ENCODE results near the gene FXYD5.
"Not testable (repeated sequence)": the region's sequence is repeated elsewhere in the genome, so short reads cannot be mapped to it uniquely, and the experiment has no call there.

FXYD5 gene

GRCh38 chr19:35136977-35137702, 17.4 kb upstream of the FXYD5 start:
- DNase-seq (ENCODE audit: low read depth in 2 of 2) = no peak

DNA sequence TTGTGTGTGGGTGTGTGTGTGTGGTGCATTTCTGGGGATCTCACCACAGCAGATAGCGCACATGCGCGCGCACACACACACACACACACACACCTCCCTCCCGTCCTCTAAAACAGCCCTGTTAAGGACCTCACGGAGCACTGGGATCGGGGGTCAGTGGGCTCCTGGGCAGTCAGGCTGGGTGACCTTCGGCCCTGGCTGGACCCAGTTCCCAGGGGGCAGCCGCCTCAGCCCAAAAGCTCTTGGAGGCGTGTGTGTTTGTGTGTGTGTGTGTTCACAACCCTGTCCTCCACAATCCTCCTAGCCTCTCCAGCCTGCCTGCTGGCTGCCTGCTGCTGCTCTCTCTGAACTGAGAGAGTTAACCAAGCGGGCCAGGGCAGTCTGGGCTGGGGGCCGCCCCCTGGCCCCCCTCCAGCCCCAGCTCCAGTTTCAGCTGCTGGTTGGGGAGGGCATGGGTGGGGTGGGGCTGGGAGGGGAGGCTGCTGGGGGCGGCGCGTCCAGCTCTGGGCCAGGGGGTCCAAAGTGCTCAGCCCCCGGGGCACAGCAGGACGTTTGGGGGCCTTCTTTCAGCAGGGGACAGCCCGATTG, 16.1 kb upstream of the FXYD5 start, which contains the start of gene FXYD1:
TSS of gene FXYD1 (plus strand) at position 520 of the 588 bp plus-strand sequence. CDS start 1,256 bp downstream, outside the sequence.
- DNase-seq (ENCODE audit: low read depth in 2 of 2) = no peak

DNA sequence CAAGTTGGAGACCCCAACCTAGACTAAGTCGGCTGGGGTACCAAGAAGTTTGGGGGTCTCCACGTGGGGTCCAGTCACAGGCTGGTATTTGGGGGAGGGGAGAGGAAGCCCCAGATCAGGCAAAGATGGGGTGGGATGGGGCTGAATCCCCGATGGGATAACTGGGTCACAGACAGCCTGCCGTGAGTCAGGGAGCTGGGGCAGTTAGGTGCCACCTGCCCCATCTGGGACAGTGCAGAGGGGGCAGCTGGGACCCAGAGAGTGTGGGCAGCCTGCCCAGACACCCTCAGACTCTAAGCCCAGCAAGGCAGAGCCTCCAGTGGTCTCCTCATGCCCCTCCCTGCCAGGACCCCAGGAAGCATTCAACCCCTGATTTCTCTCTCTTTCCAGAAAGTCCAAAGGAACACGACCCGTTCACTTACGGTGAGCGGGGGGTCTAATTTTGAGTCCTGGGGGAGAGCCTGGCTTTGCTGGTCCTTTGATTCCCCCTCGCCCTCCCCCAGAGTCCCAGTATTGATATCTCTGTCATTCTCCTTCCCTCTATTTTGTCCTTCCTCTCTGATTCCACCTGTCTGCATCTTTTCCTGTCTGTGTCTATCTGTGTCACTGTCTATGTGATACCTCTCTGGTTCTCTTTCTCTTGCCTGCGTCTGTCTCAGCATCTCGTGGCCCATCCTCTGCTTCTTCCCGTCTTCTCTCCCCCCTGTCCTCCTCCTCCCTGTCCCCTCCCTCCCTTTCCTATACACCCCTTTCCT, 14.2 kb upstream of the FXYD5 start:
- no peak for DNase-seq (ENCODE audit: low read depth in 2 of 2)

GRCh38 chr19:35140962-35141836, 13.3 kb upstream of the FXYD5 start:
- peak; percentile 87 to 92 for DNase-seq (ENCODE audit: low read depth in 2 of 2)

DNA sequence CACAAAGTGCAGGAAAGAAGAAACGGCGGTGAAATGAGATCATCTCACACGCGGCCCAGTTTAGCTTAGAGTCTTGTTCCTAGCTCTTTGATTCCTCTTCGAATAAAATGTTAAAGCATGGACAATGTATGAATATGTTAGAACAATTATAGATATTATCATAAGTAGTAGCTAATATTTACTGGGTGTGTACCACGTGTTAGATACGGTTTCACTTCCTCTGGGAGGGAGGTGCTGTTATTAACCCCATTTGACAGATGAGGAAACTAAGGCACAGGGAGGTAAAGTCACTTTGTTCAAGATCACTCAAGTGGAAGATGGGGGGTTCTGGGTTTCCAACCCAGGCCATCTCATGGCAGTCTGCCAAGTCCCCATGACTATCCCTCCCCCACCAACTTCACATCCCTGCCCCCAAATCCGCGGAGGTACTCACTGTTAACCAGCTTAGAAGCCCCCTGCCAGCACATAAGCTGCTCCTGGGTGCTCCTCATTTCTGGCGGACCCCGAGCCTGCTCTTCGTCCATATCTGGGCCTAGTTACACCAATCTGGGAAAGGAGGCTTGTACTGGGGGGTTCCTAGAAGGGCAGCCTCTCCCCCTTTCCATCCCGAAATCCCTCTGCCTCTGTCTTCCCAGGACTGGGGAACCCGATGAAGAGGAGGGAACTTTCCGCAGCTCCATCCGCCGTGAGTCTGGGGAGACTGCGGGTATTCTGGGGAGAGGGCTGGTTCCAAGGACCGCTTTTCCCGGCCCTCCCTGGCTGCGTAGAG, 12.5 kb upstream of the FXYD5 start:
- DNase-seq (ENCODE audit: low read depth in 2 of 2) = no peak

DNA sequence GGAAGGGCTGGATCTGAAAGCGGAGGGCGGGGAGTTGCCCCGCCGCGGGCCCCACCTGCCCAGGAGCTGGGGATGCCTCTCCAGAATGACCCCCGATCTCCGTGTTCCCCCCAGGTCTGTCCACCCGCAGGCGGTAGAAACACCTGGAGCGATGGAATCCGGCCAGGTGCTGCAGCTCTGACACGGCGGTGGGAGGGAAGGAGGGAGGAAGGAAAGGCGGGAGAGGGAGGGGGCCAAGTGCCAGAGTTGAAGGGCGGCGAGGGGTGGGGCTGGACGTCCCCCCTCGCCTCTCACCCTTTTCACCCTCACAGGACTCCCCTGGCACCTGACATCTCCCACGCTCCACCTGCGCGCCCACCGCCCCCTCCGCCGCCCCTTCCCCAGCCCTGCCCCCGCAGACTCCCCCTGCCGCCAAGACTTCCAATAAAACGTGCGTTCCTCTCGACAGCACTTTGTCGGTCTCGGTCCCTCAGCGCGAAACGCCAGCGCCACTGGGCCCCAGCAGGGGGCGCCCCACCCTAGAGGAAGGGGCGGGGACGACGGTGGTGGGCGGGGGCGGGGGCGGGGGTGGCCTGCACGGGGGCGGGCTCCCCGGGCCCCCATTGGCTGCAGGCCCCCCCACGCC, 11.8 kb upstream of the FXYD5 start:
- peak in 1 of 2 donors; percentile 38 for DNase-seq (ENCODE audit: low read depth in 2 of 2)

- no peak for DNase-seq (ENCODE audit: low read depth in 2 of 2)
These were observed 11.3 kb upstream of the FXYD5 start, which contains the start of gene FXYD7 for GRCh38 chr19:35143231-35143715. TSS of gene FXYD7 (plus strand) at chr19:35143255. CDS start at chr19:35143334, 79 bp downstream.

GRCh38 chr19:35143818-35144217, 10.7 kb upstream of the FXYD5 start:
- no peak for DNase-seq (ENCODE audit: low read depth in 2 of 2)

DNA sequence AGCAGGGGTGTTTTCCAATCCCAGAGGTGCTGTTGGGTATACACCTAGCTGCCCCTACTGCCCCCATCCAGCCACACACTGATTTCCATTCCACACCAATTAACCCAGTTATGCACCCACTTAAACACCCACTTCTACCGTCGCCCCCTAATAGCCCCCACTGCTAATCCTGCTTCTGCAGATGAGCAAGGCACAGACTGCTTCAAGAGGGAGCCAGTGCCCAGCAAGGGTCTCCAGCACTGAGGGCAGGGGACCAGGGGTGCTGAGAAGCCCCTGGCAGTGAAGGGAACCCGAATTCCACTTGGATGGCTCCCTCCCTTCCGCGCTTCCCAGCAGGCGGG, 10.3 kb upstream of the FXYD5 start:
- DNase-seq (ENCODE audit: low read depth in 2 of 2) = no peak

- DNase-seq (ENCODE audit: low read depth in 2 of 2) = no peak
These were observed 9.7 kb upstream of the FXYD5 start for GRCh38 chr19:35144600-35145436.

- DNase-seq (ENCODE audit: low read depth in 2 of 2) = no peak
These were observed 7.6 kb upstream of the FXYD5 start for GRCh38 chr19:35146746-35147459.

- no peak for DNase-seq (ENCODE audit: low read depth in 2 of 2)
These were observed 5.1 kb upstream of the FXYD5 start for GRCh38 chr19:35149463-35149862.

- no peak for DNase-seq (ENCODE audit: low read depth in 2 of 2)
These were observed 4.1 kb upstream of the FXYD5 start for GRCh38 chr19:35150445-35150844.

GRCh38 chr19:35151273-35152065, 3.1 kb upstream of the FXYD5 start:
- DNase-seq (ENCODE audit: low read depth in 2 of 2) = no peak

- not testable (repeated sequence) for DNase-seq (ENCODE audit: low read depth in 2 of 2)
These were observed 1.4 kb upstream of the FXYD5 start for GRCh38 chr19:35153129-35153522.

GRCh38 chr19:35153701-35154524, 622 bp upstream of the FXYD5 start:
- DNase-seq (ENCODE audit: low read depth in 2 of 2) = peak; percentile 51 to 52

- DNase-seq (ENCODE audit: low read depth in 2 of 2) = no peak
These were observed 906 bp downstream of the FXYD5 start for GRCh38 chr19:35155441-35155840.

Data from stimulated activated CD8-positive, alpha-beta memory T cell treated with anti-CD3 and anti-CD28 coated beads, Interleukin-15, amount 100 ng/mL, for 4 hours (primary cell).